BLaER1 treated with 17β-estradiol and CSF1 and Interleukin-3, amounts not matched to agents 10 nM and 100 nM (cell line): ENCODE results near the gene PPP1R37.
A peak's percentile ranks its signal among the peaks of the same experiment; 100 is the strongest.

ENCODE experiments used
- H3K27ac ChIP-seq, 11 experiments: shearing (Covaris generic); formaldehyde crosslinking; 2 replicates each; pipeline ENCODE4 v1.8.1; 2022
- H3K27me3 ChIP-seq, 11 experiments: shearing (Covaris generic); formaldehyde crosslinking; 2 replicates each; pipeline ENCODE4 v1.8.1; 2022
- H3K36me3 ChIP-seq, 11 experiments: shearing (Covaris generic); formaldehyde crosslinking; 2 replicates each; pipeline ENCODE4 v1.8.1; 2022
- H3K4me1 ChIP-seq, 10 experiments: shearing (Covaris generic); formaldehyde crosslinking; 2 replicates each; pipeline ENCODE4 v1.8.1; 2022
- H3K4me2 ChIP-seq, 11 experiments: shearing (Covaris generic); formaldehyde crosslinking; 2 replicates each; pipeline ENCODE4 v1.8.1; 2022
- H3K4me3 ChIP-seq, 10 experiments: shearing (Covaris generic); formaldehyde crosslinking; 2 replicates each; pipeline ENCODE4 v1.8.1; 2022
- H3K9ac ChIP-seq, 11 experiments: shearing (Covaris generic); formaldehyde crosslinking; 2 replicates each; pipeline ENCODE4 v1.8.1; 2022
- H3K9me3 ChIP-seq, 11 experiments: shearing (Covaris generic); formaldehyde crosslinking; replicated peaks in 1 of 11; 2 replicates each; pipeline ENCODE4 v1.8.1; 2022
- H4K20me1 ChIP-seq, 11 experiments: shearing (Covaris generic); formaldehyde crosslinking; 2 replicates each; pipeline ENCODE4 v1.8.1; 2022
- Cebpa-rat ChIP-seq, 11 experiments: shearing (Covaris generic); IDR thresholded peaks; 2 replicates each; pipeline ENCODE4 v1.8.1; 2022

PPP1R37 gene

GRCh38 chr19:45096700-45097099, 3.7 kb downstream of the PPP1R37 start:
- H4K20me1 ChIP-seq = peaks cover 1 to 86% (median 82%) of the 10 kb centered on the region in 11 experiments; a peak in 21 of 22 replicates
- H3K4me2 ChIP-seq = peak overlapping the region; percentile 70 to 99 (median 97); a peak in 21 of 22 replicates

DNA sequence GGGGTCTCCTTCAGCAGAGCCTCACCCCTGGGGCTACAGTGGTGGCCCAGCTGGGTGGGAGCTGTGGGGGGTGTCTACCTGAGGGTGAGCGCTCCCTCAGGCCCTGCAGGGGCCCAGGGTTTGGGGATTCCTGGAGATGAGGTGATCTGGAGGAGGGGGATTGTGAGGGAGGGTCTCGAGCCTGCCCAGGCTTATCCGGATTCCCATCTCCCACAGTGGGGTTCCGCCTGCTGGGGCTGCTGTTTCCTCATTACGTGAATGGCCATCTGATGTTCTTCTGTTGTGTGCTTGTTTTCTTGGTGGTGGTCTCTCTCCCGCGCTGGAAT, 4.4 kb downstream of the PPP1R37 start:
- H3K36me3 ChIP-seq = peaks cover 0 to 43% (median 30%) of the 10 kb centered on the region in 11 experiments; a peak in 16 of 22 replicates
- peak overlapping the region; percentile 70 to 99 (median 97) for H3K4me2 ChIP-seq
- no peaks in the 10 kb centered on the region for H3K9me3 ChIP-seq
- H3K27ac ChIP-seq = peak overlapping the region in 7 of 11 experiments; percentile 17 to 82 (median 69); a peak in 12 of 22 replicates
- peak overlapping the region; percentile 8 to 99 (median 59); a peak in 19 of 22 replicates for H3K9ac ChIP-seq
- H4K20me1 ChIP-seq = peaks cover 7 to 93% (median 89%) of the 10 kb centered on the region in 11 experiments; a peak in 21 of 22 replicates
- H3K4me3 ChIP-seq = peak overlapping the region in 1 of 10 experiments; percentile 19; a peak in 2 of 20 replicates
- no peak for TF ChIP-seq Cebpa-rat (IDR thresholded peaks at IDR 0.05)
- H3K27me3 ChIP-seq = no peaks in the 10 kb centered on the region
- peaks cover 85 to 88% (median 88%) of the 10 kb centered on the region in 10 experiments for H3K4me1 ChIP-seq

More at GRCh38 chr19:45096700-45097099, 3.7 kb downstream of the PPP1R37 start:
- peaks cover 0 to 43% (median 30%) of the 10 kb centered on the region in 11 experiments; a peak in 15 of 22 replicates for H3K36me3 ChIP-seq
- H3K27ac ChIP-seq = peak overlapping the region in 7 of 11 experiments; percentile 17 to 82 (median 69); a peak in 7 of 22 replicates
- H3K9me3 ChIP-seq = no peaks in the 10 kb centered on the region
- peaks cover 78 to 88% (median 81%) of the 10 kb centered on the region in 10 experiments for H3K4me1 ChIP-seq
- no peaks in the 10 kb centered on the region for H3K27me3 ChIP-seq
- H3K9ac ChIP-seq = peak overlapping the region in 10 of 11 experiments; percentile 8 to 99 (median 64); a peak in 16 of 22 replicates
- H3K4me3 ChIP-seq = no peak overlapping the region
- no peak for TF ChIP-seq Cebpa-rat (IDR thresholded peaks at IDR 0.05)

- Histone ChIP-seq H3K27me3 (no peaks in the 10 kb centered on the region), H3K4me1 (peaks cover 91 to 93% (median 93%) of the 10 kb centered on the region in 10 experiments), H3K36me3 (peaks cover 0 to 43% (median 30%) of the 10 kb centered on the region in 11 experiments; a peak in 16 of 22 replicates), H3K4me3 (peak overlapping the region in 2 of 10 experiments; percentile 14 to 19; a peak in 4 of 20 replicates), H3K9me3 (no peaks in the 10 kb centered on the region), H3K9ac (peak overlapping the region; percentile 8 to 99 (median 59); a peak in 20 of 22 replicates), H3K27ac (peak overlapping the region in 8 of 11 experiments; percentile 32 to 82 (median 58); a peak in 16 of 22 replicates), H3K4me2 (peak overlapping the region; percentile 70 to 99 (median 97)), H4K20me1 (peaks cover 12 to 98% (median 94%) of the 10 kb centered on the region in 11 experiments; a peak in 21 of 22 replicates)
- no peak for TF ChIP-seq Cebpa-rat (IDR thresholded peaks at IDR 0.05)
Measured at GRCh38 chr19:45097776-45098520, 5.0 kb downstream of the PPP1R37 start.

- H3K9me3 ChIP-seq = no peaks in the 10 kb centered on the region
- peak overlapping the region; percentile 4 to 99 (median 58); a peak in 17 of 22 replicates for H3K9ac ChIP-seq
- no peaks in the 10 kb centered on the region for H3K27me3 ChIP-seq
- no peak for TF ChIP-seq Cebpa-rat (IDR thresholded peaks at IDR 0.05)
- H3K4me1 ChIP-seq = peaks cover 97 to 100% (median 100%) of the 10 kb centered on the region in 10 experiments
- H3K4me2 ChIP-seq = peak overlapping the region; percentile 70 to 99 (median 97)
- H4K20me1 ChIP-seq = peaks cover 19 to 100% (median 99%) of the 10 kb centered on the region in 11 experiments; a peak in 21 of 22 replicates
- peak overlapping the region in 1 of 10 experiments; percentile 19; a peak in 2 of 20 replicates for H3K4me3 ChIP-seq
- H3K36me3 ChIP-seq = peaks cover 0 to 43% (median 30%) of the 10 kb centered on the region in 11 experiments; a peak in 16 of 22 replicates
- H3K27ac ChIP-seq = peak overlapping the region in 9 of 11 experiments; percentile 7 to 79 (median 44); a peak in 13 of 22 replicates
Measured at GRCh38 chr19:45098521-45099466, 5.8 kb downstream of the PPP1R37 start.

- Histone ChIP-seq H3K4me2 (peak overlapping the region; percentile 70 to 99 (median 97); a peak in 21 of 22 replicates), H3K9ac (peak overlapping the region; percentile 4 to 99 (median 59); a peak in 14 of 22 replicates), H3K4me1 (peaks cover 98 to 100% (median 100%) of the 10 kb centered on the region in 10 experiments), H3K27ac (peak overlapping the region in 9 of 11 experiments; percentile 4 to 79 (median 44); a peak in 11 of 22 replicates), H3K27me3 (no peaks in the 10 kb centered on the region), H4K20me1 (peaks cover 26 to 100% (median 99%) of the 10 kb centered on the region in 11 experiments; a peak in 21 of 22 replicates), H3K36me3 (peaks cover 0 to 42% (median 29%) of the 10 kb centered on the region in 11 experiments; a peak in 16 of 22 replicates), H3K4me3 (no peak overlapping the region), H3K9me3 (no peaks in the 10 kb centered on the region)
- TF ChIP-seq Cebpa-rat (IDR thresholded peaks at IDR 0.05) = no peak
Measured at GRCh38 chr19:45099467-45100191, 6.7 kb downstream of the PPP1R37 start.

DNA sequence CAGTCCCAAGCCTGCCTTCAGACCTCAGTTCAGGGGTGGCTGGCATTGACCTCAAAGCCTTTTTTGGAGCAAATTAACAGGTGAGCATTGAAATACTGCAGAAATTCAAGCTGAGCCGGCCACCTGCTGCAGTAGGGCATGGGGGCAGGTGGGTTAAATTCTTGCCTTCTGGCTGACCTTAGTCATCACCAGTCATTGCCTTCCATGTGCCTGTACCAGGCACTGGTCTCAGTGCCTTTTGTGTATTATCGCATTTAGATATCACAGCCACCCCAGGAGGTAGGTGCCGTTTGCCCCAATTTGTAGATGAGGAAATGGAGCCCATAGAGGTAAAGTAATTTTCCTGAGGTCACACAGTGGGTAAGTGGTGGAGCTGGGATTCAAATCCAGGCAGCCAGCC, 7.2 kb downstream of the PPP1R37 start:
- H3K4me2 ChIP-seq = peak overlapping the region; percentile 70 to 99 (median 97)
- peaks cover 0 to 37% (median 23%) of the 10 kb centered on the region in 11 experiments; a peak in 16 of 22 replicates for H3K36me3 ChIP-seq
- TF ChIP-seq Cebpa-rat (IDR thresholded peaks at IDR 0.05) = no peak
- H3K9me3 ChIP-seq = no peaks in the 10 kb centered on the region
- H3K27ac ChIP-seq = peak overlapping the region in 4 of 11 experiments; percentile 38 to 69 (median 50); a peak in 5 of 22 replicates
- no peaks in the 10 kb centered on the region for H3K27me3 ChIP-seq
- no peak overlapping the region for H3K4me3 ChIP-seq
- H3K4me1 ChIP-seq = peaks cover 98 to 100% (median 100%) of the 10 kb centered on the region in 10 experiments
- H4K20me1 ChIP-seq = peaks cover 32 to 100% (median 99%) of the 10 kb centered on the region in 11 experiments; a peak in 21 of 22 replicates
- peak overlapping the region in 7 of 11 experiments; percentile 36 to 68 (median 59); a peak in 9 of 22 replicates for H3K9ac ChIP-seq

DNA sequence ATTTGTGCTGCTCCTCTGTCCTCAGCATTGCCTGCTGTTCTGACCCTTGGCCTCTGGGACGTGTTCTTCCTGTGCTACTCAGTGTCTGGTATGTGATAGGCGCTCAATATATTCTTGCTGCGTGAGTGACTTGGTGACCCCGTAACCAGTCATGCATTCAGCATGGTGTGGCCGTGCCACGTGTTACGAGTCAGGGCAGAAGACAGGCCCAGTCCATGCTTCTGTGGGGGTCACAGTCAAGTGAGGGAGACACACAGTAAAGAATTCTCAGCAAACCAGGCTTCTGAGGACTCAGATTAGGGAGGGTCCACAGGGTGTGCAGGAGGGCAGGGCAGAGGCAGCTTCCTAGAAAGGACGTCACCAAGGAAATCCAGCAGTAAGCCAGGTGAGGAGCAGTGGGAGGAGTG, 7.9 kb downstream of the PPP1R37 start:
- Histone ChIP-seq H4K20me1 (peaks cover 38 to 100% (median 99%) of the 10 kb centered on the region in 11 experiments; a peak in 21 of 22 replicates), H3K36me3 (peaks cover 0 to 31% (median 17%) of the 10 kb centered on the region in 11 experiments; a peak in 16 of 22 replicates), H3K9me3 (no peaks in the 10 kb centered on the region), H3K27ac (peak overlapping the region; percentile 2 to 69 (median 38); a peak in 16 of 22 replicates), H3K4me2 (peak overlapping the region; percentile 70 to 99 (median 97)), H3K9ac (peak overlapping the region in 10 of 11 experiments; percentile 17 to 68 (median 54); a peak in 15 of 22 replicates), H3K4me3 (no peak overlapping the region), H3K27me3 (no peaks in the 10 kb centered on the region), H3K4me1 (peaks cover 98 to 100% (median 100%) of the 10 kb centered on the region in 10 experiments)
- TF ChIP-seq Cebpa-rat (IDR thresholded peaks at IDR 0.05) = no peak
